Esophagus muscularis mucosa (tissue), 4 donors: ENCODE results near the gene YES1. TPM values are rescaled to one million over a fixed set of nuclear protein-coding genes. Genes with fewer than 3 reads are reported as not detected.

ENCODE experiments used
- small RNA-seq, 3 donors: library from RNA; depleted of rRNA; stranded (forward); fragments of <200 nt; gene quantifications; one replicate each; pipeline ENCODE3, GENCODE V24; 2016
- total RNA-seq, 4 donors: library from RNA; depleted of rRNA; stranded (reverse); fragments of >200 nt; gene quantifications; one replicate each; pipeline versions ENCODE4 v1.1.0 to v1.2.1, GENCODE V29; 2016

The YES1 gene
- total RNA-seq, 4 donors from 2014 or later, result 94.6 to 143 (median 116) TPM

Small RNAs within 50 kb of the gene (small RNA-seq; reads per million reads assigned to genes)
- gene BOLA2P1 (0 reads per million in 3 donors), gene RNU1-109P (0 reads per million in 3 donors)

Other genes with a start within 250 kb of the YES1 start
- not detected for gene CETN1, start 231.9 kb downstream of the YES1 start, total RNA-seq
- 1 to 10 TPM in 1 of 4 donors, under 1 TPM in 1, not detected in 2; 0.97 to 2.5 TPM for gene CLUL1, start 215.3 kb downstream of the YES1 start, total RNA-seq
- 1 to 10 TPM in 3 of 4 donors, under 1 TPM in 1; 0.42 to 3.8 (median 2.2) TPM for gene TYMS, start 154.6 kb downstream of the YES1 start, total RNA-seq
- gene ENOSF1, start 99.6 kb downstream of the YES1 start, total RNA-seq, result 10 to 100 TPM; 21.6 to 53.2 (median 26.1) TPM
- gene ADCYAP1, start 92.6 kb upstream of the YES1 start, total RNA-seq, result 1 to 10 TPM; 1.2 to 4.0 (median 2.0) TPM